ENCODE data around the gene TNFSF9.
A peak's percentile ranks its signal among the peaks of the same experiment; 100 is the strongest.

TNFSF9 gene

DNA sequence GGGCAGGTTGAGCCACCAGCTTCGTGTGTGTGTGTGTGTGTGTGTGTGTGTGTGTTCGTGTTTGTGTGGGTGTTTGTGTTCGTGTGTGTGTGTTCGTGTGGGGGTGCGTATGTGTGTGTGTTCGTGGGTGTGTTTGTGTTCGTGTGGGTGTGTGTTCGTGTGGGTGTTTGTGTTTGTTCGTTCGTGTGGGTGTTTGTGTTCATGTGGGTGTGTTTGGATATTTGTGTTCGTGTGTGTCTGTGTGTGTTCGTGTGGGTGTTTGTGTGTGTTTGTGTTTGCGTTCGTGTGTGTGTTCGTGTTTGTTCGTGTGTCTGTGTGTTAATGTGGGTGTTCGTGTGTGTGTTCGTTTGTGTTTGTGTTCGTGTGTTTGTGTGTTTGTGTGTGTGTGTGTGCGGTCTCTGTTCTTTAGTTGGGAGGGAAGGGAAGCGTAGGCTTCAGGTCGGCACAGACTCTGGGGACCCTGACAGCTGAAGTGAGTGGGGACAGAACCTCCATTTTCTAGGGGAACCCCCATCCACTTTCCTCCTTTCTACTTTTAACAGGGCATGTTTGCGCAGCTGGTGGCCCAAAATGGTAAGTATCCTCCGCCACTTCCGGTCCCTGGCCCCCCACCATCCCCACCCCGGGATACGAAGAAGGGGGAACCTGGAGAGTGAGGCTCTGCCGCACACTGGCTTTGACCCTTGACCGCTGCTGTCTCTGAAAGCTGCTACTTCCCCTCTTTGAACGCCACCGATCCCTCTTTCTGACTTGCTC is 1.6 kb downstream of the TNFSF9 start (continued):
- TF ChIP-seq ZNF48 (tag by site-specific recombination; IDR thresholded peaks at IDR 0.05) (no peak), KLF9 (tag by site-specific recombination; IDR thresholded peaks at IDR 0.05; ENCODE audit: low read depth) (peak; percentile 79; the same call in 1 of the 2 replicates), ZNF121 (tag by site-specific recombination; IDR thresholded peaks at IDR 0.05) (no peak), HOXA7 (CRISPR knock-in tag; IDR thresholded peaks at IDR 0.05; ENCODE audit: borderline replicate concordance) (no peak), ZNF324 (tag by site-specific recombination; IDR thresholded peaks at IDR 0.05) (no peak), SP3 (tag by site-specific recombination; IDR thresholded peaks at IDR 0.05) (no peak), ZNF132 (tag by site-specific recombination; IDR thresholded peaks at IDR 0.05; ENCODE audit: borderline replicate concordance) (no peak), RBAK (tag by site-specific recombination; IDR thresholded peaks at IDR 0.05) (peak; percentile 89), ZNF776 (tag by site-specific recombination; IDR thresholded peaks at IDR 0.05; ENCODE audit: borderline replicate concordance) (peak; percentile 52; the same call in 1 of the 2 replicates), BCL11B (tag by site-specific recombination; IDR thresholded peaks at IDR 0.05; ENCODE audit: low read depth) (peak; percentile 16; the same call in 1 of the 2 replicates)
- TF ChIP-seq, protein P1, sequence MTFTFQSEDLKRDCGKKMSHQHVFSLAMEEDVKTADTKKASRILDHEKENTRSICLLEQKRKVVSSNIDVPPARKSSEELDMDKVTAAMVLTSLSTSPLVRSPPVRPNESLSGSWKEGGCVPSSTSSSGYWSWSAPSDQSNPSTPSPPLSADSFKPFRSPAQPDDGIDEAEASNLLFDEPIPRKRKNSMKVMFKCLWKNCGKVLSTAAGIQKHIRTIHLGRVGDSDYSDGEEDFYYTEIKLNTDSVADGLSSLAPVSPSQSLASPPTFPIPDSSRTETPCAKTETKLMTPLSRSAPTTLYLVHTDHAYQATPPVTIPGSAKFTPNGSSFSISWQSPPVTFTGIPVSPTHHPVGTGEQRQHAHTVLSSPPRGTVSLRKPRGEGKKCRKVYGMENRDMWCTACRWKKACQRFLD (tag by site-specific recombination; IDR thresholded peaks at IDR 0.05), result no peak
- TF ChIP-seq, protein P2, sequence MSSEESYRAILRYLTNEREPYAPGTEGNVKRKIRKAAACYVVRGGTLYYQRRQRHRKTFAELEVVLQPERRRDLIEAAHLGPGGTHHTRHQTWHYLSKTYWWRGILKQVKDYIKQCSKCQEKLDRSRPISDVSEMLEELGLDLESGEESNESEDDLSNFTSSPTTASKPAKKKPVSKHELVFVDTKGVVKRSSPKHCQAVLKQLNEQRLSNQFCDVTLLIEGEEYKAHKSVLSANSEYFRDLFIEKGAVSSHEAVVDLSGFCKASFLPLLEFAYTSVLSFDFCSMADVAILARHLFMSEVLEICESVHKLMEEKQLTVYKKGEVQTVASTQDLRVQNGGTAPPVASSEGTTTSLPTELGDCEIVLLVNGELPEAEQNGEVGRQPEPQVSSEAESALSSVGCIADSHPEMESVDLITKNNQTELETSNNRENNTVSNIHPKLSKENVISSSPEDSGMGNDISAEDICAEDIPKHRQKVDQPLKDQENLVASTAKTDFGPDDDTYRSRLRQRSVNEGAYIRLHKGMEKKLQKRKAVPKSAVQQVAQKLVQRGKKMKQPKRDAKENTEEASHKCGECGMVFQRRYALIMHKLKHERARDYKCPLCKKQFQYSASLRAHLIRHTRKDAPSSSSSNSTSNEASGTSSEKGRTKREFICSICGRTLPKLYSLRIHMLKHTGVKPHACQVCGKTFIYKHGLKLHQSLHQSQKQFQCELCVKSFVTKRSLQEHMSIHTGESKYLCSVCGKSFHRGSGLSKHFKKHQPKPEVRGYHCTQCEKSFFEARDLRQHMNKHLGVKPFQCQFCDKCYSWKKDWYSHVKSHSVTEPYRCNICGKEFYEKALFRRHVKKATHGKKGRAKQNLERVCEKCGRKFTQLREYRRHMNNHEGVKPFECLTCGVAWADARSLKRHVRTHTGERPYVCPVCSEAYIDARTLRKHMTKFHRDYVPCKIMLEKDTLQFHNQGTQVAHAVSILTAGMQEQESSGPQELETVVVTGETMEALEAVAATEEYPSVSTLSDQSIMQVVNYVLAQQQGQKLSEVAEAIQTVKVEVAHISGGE (tag by site-specific recombination; conservative IDR thresholded peaks at IDR 0.05; ENCODE audit: low read depth), result peak; percentile 9; the same call in 1 of the 2 replicates
- TF ChIP-seq, protein P3, sequence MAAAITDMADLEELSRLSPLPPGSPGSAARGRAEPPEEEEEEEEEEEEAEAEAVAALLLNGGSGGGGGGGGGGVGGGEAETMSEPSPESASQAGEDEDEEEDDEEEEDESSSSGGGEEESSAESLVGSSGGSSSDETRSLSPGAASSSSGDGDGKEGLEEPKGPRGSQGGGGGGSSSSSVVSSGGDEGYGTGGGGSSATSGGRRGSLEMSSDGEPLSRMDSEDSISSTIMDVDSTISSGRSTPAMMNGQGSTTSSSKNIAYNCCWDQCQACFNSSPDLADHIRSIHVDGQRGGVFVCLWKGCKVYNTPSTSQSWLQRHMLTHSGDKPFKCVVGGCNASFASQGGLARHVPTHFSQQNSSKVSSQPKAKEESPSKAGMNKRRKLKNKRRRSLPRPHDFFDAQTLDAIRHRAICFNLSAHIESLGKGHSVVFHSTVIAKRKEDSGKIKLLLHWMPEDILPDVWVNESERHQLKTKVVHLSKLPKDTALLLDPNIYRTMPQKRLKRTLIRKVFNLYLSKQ (tag by site-specific recombination; IDR thresholded peaks at IDR 0.05; ENCODE audit: borderline replicate concordance), result no peak

DNA sequence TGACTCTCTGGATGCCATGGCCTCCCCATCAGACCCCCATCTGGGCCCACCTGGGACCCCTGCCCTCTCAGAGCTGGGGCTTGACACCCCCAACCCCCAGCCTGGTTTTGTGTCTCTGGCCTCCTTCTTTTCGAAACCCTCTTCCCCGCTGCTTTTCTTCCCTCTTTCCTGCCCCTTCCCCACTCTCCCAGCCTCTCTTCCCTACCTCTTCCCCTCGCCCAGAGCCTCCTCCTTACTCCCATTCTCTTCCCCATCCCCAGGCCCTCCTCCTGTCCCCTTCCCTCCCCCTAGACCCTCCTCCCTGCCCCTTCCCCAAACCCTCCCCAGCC is 2.1 kb downstream of the TNFSF9 start:
- no peaks in the 10 kb centered on the region; the same call in 1 of the 2 replicates for H3K4me1 ChIP-seq (ENCODE audit: control insufficient read depth, insufficient read depth, low read length)
- POLR2A ChIA-PET, result no interaction called here
- H3K9me3 ChIP-seq (ENCODE audit: control insufficient read depth, insufficient read depth, low read depth, low read length), result no peaks in the 10 kb centered on the region
- H3K27ac ChIP-seq (ENCODE audit: extremely low read depth, low read depth, low read length), result no peak overlapping the region
- peaks cover 0 to 21% of the 10 kb centered on the region in 2 experiments; a peak in 1 of 3 replicates for H3K36me3 ChIP-seq (ENCODE audit: control insufficient read depth in 2 of 2, insufficient read depth in 1 of 2, low read length in 2 of 2)
- no peak overlapping the region for H3K4me3 ChIP-seq (ENCODE audit: low read depth, low read length)
- TF ChIP-seq ZNF24 (tag by site-specific recombination; IDR thresholded peaks at IDR 0.05) (no peak), OSR2 (tag by site-specific recombination; IDR thresholded peaks at IDR 0.05) (no peak), ZNF596 (tag by site-specific recombination; IDR thresholded peaks at IDR 0.05) (no peak), ZNF366 (tag by site-specific recombination; conservative IDR thresholded peaks at IDR 0.05) (peak; percentile 89), ZNF341 (tag by site-specific recombination; IDR thresholded peaks at IDR 0.05; ENCODE audit: low read depth) (peak; percentile 33; the same call in 1 of the 2 replicates), ZNF768 (tag by site-specific recombination; IDR thresholded peaks at IDR 0.05) (no peak), ZNF112 (tag by site-specific recombination; IDR thresholded peaks at IDR 0.05) (no peak), ZNF777 (tag by site-specific recombination; IDR thresholded peaks at IDR 0.05; ENCODE audit: borderline replicate concordance) (no peak)
- TF ChIP-seq, protein P4, sequence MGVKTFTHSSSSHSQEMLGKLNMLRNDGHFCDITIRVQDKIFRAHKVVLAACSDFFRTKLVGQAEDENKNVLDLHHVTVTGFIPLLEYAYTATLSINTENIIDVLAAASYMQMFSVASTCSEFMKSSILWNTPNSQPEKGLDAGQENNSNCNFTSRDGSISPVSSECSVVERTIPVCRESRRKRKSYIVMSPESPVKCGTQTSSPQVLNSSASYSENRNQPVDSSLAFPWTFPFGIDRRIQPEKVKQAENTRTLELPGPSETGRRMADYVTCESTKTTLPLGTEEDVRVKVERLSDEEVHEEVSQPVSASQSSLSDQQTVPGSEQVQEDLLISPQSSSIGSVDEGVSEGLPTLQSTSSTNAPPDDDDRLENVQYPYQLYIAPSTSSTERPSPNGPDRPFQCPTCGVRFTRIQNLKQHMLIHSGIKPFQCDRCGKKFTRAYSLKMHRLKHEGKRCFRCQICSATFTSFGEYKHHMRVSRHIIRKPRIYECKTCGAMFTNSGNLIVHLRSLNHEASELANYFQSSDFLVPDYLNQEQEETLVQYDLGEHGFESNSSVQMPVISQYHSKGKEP (tag by site-specific recombination; IDR thresholded peaks at IDR 0.05), result no peak
- TF ChIP-seq, protein P5, sequence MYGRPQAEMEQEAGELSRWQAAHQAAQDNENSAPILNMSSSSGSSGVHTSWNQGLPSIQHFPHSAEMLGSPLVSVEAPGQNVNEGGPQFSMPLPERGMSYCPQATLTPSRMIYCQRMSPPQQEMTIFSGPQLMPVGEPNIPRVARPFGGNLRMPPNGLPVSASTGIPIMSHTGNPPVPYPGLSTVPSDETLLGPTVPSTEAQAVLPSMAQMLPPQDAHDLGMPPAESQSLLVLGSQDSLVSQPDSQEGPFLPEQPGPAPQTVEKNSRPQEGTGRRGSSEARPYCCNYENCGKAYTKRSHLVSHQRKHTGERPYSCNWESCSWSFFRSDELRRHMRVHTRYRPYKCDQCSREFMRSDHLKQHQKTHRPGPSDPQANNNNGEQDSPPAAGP (tag by site-specific recombination; IDR thresholded peaks at IDR 0.05), result no peak
- CTCF ChIA-PET, result no interaction called here
